Midbrain (tissue), 1 donor: ENCODE measurements around the gene TIGD6.
"Not testable (repeated sequence)": the region's sequence is repeated elsewhere in the genome, so short reads cannot be mapped to it uniquely, and the experiment has no call there.

ENCODE experiments used
- DNase-seq: peaks from one replicate; lab custom pipeline; 2025; lab: John Stamatoyannopoulos, UW

Gene TIGD6

GRCh38 chr5:150000256-150000989 is at the start of gene TIGD6, which contains the start of gene HMGXB3:
TIGD6 (minus strand) TSS chr5:150000654; CDS start chr5:149996348, 4,306 bp downstream.
HMGXB3 (plus strand) TSS chr5:150000739; CDS start chr5:150004853, 4,114 bp downstream.
- peak; percentile 93 for DNase-seq

GRCh38 chr5:150046031-150046430 is 45.6 kb upstream of the TIGD6 start:
- no peak for DNase-seq

GRCh38 chr5:150045549-150045948 is 45.1 kb upstream of the TIGD6 start:
- DNase-seq, result no peak

DNA sequence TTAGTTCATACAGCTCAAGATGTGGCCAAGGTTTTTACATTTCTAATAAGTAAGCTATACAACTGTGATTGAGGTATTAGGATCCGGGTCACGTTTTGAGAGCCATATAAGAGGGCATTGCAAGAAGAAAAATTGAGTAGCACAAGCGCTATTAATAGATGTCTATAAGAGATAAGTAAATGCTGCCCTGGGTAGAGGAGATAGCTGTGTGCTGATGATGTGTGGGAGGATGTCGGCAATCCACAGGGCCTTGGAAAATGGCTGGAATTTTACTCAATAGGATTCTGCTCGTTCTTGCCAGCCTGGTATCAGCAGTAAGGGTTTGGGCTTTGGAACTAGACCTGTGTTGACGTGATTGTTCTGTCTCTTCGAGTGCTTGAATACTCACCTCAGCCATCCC is 44.3 kb upstream of the TIGD6 start:
- no peak for DNase-seq

GRCh38 chr5:150044329-150044681 is 43.9 kb upstream of the TIGD6 start:
- no peak for DNase-seq

DNA sequence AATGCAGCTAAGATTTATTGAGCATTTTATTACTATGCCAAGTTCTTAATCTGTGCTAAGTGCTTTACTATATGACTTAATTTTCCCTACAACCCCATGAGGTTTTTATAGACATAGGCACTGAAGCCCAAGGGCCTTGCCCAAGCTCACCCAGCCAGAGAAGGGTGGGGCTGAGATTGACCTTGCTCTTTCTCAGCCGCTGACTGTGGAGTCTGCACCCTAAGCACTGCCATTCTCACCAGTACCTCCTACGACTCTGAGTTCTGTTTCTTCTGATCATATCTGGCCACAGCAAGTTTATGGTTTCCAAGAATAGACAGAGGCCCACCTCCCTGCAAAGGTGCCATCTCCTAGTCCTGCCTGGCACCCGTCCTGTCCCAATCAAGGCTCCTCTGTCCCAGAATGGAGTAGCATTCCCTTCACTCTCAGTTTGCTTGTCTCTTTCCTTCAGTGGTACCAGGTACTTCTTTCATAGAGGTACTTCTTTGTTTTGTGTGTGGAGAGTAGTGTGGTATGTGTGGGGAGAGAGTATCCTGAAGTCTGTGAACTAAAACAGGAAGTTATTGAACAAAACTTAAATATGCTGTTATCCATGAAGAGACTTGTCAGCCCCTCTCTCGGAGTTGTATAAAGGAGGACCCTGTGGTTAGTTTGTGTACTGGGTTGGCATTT is 43.3 kb upstream of the TIGD6 start:
- DNase-seq, result no peak

DNA sequence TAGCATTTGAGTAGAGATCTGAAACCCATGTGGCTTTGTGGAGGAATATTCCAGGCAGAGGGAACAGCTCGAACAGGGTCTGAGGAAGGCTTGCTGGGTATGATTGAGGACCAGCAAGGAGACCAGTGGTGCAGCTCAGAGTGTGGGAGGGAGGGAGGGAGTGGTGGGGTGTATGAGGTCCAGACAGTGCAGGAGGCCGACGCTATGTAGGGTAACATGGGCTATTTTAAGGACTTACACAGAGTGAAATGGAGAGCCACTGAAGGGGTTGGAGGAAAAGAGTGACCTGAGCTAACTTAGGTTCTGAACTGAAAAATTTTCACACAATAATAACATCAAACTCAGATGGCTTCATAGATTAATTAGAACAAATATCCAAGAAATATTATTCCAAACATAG is 42.0 kb upstream of the TIGD6 start:
- no peak for DNase-seq

- DNase-seq, result no peak
Measured at GRCh38 chr5:150038547-150038946, 38.1 kb upstream of the TIGD6 start.

GRCh38 chr5:150036513-150036912 is 36.1 kb upstream of the TIGD6 start:
- DNase-seq, result no peak

- DNase-seq, result no peak
Measured at GRCh38 chr5:150035139-150035895, 34.9 kb upstream of the TIGD6 start.

GRCh38 chr5:150034662-150035061 is 34.2 kb upstream of the TIGD6 start:
- DNase-seq, result no peak

- DNase-seq, result no peak
Measured at GRCh38 chr5:150033334-150033733, 32.9 kb upstream of the TIGD6 start.

DNA sequence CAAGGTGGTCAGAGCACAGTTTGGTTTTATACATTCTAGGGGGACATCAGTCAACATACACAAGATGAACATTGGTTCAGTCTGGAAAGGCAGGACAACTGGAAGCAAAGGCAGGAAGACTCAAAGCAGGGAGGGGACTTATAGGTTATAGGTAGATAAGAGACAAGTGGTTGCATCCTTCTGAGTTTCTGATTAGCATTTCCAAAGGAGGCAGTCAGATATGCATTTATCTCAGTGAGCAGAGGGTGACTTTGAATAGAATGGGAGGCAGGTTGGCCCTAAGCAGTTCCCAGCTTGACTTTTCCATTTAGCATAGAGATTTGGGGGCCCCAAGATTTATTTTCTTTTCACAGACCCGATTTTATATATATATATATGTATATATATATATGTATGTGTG is 27.6 kb upstream of the TIGD6 start:
- DNase-seq, result not testable (repeated sequence)

GRCh38 chr5:150026682-150027172 is 26.3 kb upstream of the TIGD6 start:
- DNase-seq, result no peak

DNA sequence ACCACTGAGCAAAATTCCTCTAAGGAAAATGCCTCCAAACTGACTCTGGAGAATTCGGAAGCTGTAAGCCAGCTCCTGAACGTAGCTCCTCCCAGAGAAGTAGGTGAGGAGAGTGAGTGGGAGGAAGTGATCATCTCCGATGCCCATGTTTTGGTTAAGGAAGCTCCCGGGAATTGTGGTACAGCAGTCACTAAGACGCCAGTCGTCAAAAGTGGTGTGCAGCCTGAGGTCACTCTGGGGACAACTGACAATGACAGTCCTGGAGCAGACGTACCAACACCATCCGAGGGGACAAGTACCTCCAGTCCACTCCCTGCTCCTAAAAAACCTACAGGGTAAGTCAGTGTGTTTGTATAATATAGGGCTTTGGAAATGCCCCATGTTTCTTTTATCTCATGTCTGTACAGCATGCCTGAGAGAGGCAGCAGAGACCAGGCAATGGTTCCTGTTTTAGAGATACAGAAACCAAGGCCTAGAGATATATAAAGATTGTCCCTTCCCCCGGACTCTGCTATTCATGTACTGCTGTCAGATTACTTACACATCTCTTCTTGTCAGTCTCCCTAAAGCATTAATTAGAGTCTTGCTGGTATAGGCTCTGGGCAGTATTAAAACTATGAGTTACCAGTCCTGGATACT is 24.0 kb upstream of the TIGD6 start:
- DNase-seq, result no peak

DNA sequence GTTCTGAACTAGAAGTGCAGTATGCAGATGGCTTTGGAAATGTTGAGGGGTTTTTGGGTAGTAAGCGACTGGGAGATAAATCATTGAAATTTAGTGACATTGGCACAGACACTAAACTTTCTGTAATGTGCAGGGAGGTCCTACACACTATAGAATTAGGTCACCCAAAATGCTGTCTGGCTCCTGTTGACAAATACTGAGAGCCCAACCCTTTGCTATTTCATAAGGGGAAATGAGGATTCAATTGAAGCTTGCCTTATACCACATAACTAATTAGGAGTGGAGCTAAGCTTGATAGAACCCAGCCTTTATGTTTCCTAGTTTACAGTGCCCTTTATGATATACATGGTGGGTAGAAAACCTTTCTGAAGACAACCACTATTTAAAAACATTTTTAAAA is 22.7 kb upstream of the TIGD6 start:
- no peak for DNase-seq

GRCh38 chr5:150022681-150023080 is 22.2 kb upstream of the TIGD6 start:
- no peak for DNase-seq

GRCh38 chr5:150022158-150022531 is 21.7 kb upstream of the TIGD6 start:
- no peak for DNase-seq

- DNase-seq, result no peak
Measured at GRCh38 chr5:150021491-150022157, 21.2 kb upstream of the TIGD6 start.

- DNase-seq, result no peak
Measured at GRCh38 chr5:150020249-150020648, 19.8 kb upstream of the TIGD6 start.

DNA sequence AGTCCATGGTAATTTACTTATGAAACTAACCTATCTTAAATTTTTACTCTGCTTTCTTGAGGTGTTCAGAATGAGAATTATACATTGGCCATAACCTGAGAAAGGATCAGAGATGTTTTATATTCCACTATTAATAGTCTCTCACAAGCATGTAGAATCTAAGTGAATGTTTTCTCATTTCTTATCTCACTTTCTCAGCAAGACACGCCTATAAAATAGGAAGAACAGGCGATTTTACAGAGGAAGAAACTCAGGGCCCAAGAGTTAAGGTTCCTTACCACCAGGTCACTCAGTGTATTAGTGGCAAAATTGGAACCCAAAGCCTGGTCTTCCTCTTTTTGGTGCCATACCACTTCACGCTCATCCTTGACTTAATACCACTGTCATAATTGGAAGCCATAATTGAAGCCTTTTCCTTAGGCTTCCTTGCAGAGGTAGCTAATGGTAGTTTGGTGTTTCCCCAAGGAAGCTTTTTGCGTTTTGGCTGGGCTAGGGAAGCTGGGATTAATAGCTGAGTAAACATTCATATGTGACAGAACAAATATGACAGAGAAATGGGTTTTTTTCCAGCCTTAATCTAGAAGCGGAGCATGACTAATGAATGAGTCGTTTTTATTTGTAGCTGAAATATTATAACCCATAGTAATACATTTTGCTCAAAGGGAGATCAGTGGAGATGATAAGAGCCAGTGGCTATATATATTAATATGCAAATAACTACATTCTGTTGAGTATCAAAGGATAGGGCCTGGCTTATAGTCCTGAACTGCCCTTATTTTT is 17.0 kb upstream of the TIGD6 start:
- DNase-seq, result no peak
